Effector CD8-positive, alpha-beta T cell (primary cell): Measurements from ENCODE around the gene ERI3.

Experiments
- DNase-seq: peaks from one replicate; lab custom pipeline; 2025; lab: John Stamatoyannopoulos, UW

ERI3 gene

GRCh38 chr1:44262414-44262813 lies 92.6 kb downstream of the ERI3 start:
- DNase-seq, result no peak

DNA sequence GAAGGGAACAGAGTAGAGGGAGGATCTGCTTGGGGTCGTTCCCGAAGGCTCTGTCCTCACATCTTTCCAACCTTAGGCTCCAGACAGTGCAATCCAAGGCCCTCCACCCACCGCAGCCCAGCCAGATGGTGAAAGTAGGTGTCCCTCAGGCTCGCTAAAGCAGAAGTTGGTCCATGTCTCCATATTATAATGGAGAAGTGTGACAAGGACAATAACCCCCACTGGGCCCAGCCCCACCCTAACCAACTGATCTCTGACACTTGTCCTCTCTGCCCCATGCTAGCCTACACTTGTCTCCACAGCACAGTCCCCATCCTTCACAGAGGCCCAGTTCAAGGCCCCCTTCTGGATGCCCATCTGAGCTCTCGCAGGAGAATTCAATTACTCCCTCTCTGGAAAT lies 93.1 kb downstream of the ERI3 start:
- no peak for DNase-seq

GRCh38 chr1:44261171-44261817 lies 93.8 kb downstream of the ERI3 start:
- no peak for DNase-seq

DNA sequence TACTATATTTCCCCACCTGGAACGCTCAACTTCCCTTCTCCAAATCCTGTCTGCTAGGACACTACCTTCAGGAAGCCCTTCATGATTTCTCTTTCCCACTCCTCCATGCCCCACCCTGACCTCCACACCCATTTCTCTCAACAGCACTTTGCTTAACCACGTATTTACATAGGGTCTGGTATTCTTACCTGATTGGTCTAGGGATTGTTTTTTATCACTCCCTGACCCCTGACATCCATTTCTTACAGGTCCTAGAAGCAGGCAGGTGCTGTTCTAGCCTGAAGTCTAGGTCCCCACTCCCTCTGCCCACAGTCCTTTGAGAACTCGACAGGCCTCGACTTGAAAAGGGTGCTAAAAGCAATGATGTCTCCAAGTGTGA lies 94.3 kb downstream of the ERI3 start:
- DNase-seq, result no peak

DNA sequence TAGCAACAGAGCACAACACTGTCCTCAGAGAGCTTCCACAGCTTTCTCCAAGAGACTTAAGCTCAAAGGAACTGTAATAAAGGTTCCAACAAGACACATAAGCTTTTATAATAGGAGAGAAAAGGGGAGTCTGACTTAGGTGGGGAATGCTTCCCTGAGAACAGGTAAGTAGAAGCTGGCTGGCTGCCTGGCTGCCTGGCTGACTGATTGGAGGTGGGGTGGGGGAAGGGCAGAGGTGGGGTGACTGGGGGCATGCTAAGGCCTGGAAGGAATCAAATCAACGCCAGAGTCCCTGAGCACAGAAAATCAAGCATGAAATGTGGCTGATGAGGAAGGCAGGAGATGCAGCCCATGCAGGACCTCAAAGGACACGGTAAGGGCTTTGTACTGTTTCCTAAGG lies 96.0 kb downstream of the ERI3 start:
- DNase-seq, result no peak

GRCh38 chr1:44256762-44257554 lies 98.1 kb downstream of the ERI3 start:
- no peak for DNase-seq

GRCh38 chr1:44254392-44254910 lies 100.6 kb downstream of the ERI3 start:
- no peak for DNase-seq

DNA sequence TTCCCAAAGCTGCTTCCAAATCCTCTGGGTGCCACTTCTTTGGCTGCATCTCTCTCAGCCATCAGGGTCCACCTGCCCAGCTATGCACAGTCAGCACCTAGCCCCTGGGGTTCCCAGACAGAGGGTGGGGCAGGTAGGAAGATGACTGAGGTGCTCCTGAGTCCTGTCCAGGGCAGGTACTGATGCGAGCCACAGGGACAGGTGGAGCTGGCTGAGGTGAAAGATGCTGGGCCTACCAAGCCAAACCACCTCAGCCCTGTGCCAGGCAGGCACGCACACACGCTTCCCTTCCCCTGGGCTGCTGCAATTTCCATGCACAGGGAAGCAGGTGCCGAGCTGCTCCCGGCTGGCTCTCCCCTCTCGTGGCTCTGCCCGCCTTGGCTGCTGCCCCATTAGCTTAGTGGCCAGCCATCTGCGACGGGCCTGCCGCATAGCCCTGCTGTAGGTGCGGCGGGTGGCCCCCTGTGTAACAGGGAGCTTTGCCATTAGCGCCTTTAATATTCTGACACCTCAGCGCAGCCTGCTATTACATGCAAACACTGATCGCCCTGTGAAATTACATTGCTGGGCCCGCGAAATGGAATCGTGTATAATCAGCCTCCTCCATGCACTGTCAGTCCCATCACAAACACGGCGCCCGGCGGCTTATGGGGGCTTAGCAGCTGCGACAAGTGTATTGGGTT lies 102.9 kb downstream of the ERI3 start:
- DNase-seq, result no peak

DNA sequence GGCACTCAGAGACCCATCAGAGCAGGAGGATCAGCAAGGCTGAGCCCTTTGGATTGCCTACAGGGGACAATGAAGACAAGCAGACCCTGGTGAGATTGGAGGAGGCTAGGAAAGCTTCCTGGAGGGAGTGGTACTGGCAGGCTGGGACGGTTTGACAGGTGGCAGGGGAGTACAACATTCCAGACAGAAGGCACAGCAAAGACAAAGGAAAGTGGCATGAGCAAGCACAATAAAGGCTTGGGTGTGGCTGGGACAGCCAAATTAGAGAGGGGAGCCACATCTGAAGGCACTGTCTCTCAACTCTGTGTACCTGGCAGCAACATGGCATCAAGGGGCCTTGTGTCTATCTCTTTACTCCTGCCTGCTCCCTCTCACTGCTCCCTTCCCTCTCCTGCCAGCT lies 103.6 kb downstream of the ERI3 start:
- no peak for DNase-seq

DNA sequence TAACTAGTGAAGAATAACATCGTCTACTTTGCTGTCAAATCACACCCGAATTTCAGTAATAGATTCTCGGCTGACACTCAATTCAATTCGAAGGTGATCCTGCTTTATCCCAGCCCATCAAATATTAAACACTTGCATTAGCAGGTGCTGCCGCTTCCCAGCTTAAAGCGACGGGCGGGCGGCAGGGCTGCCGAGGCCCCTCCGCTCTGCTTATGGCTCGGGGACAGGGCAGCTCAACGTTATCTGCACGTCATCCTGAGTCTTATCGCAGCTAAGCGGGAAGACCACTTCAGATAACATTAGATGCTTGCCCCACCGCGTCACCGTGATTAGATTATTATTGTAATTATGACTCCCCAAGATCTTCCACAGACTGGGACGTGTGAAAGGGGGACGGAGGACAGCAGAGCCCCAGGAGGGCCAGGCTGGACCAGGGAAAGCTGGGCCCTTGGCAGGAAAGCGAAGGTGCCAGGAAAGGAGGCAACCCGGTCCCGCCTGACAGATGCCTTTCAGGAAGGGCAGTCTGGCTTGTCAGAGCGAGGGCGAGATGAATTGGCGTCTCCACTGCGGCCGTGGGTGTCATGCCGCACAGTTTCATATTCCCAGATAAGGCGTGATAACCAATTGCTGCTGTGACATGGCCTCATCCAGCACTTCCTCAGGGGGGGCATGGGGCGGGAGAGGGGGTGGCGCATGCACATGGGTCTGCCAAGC lies 104.8 kb downstream of the ERI3 start:
- no peak for DNase-seq

- DNase-seq, result no peak
These were observed 105.5 kb downstream of the ERI3 start for GRCh38 chr1:44249543-44249942.

GRCh38 chr1:44246806-44247205 lies 108.3 kb downstream of the ERI3 start:
- DNase-seq, result no peak

DNA sequence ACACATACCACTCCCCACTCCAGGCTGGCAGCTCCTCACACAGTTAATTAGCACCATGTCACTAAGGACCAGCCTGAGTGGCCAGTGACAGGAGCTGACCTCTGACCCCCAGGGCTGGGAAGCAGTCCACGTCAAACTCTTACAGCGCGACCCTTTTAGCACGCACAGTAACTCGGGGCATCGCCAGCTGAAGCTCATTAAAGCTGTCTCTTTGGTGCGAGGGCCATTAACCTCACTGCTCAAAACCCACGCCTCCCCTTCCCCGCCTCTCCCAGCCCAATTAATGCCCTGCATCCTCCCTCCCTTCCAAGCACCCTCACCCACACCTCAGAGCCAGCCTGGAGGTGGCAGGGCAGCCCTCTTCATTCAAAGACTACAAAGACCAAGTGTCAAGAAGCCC lies 110.1 kb downstream of the ERI3 start:
- no peak for DNase-seq

- DNase-seq, result no peak
These were observed 111.1 kb downstream of the ERI3 start for GRCh38 chr1:44243782-44244495.

GRCh38 chr1:44242746-44243145 lies 112.3 kb downstream of the ERI3 start:
- DNase-seq, result no peak

- DNase-seq, result no peak
These were observed 114.0 kb downstream of the ERI3 start for GRCh38 chr1:44240802-44241671.

GRCh38 chr1:44239961-44240371 lies 115.1 kb downstream of the ERI3 start:
- DNase-seq, result no peak

DNA sequence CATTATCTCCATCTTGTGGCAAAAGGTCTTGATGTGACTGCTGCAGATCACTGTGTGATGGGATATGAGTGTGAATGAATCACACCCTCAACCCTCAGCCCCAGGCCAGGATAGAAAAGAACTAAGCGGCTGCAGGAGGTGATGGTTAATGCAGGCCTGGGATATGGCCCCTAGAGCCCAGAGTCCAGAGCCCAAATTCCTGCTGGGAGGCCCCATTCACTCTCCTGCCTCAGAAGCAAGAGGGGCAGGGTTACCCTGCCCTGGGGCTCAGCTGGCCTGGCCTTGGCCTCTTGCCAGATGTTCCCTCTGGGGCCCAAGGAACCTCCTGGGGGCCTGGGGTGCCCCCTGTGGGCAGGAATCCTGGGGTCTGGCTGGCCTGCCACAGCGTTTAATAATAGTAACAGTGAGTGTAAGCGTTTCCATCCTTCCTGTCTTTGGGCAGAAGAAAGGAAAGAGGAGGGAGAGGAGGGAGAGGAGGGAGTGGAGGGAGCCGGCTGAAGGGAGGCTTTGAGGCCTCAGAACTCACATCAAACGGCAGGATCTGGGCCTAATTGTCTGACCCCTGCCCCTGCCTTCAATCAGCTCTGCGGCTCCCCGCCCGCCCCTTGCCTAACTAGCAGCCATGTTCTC lies 115.6 kb downstream of the ERI3 start:
- DNase-seq, result no peak

DNA sequence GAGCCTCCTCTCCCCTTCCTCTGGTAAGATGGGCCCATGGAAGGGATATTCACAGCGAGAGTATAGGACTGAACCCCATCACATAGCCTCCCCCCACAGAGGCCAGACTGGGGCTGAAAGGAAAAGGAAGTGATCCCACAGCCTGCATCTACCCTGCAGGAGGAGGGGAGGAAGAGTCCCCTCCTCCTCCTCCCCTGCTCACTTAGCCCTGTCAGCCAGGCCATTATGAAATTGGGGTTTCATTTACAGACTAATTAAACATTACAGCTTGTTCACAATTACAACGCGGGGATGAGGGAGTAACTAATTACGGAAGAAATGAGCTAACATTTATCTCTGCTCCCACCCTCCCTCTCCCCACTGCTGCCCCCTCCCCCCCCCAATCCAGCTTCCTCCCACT lies 116.4 kb downstream of the ERI3 start:
- no peak for DNase-seq
